Measurements from ENCODE around the gene LPCAT3. TPM values are rescaled to one million over a fixed set of nuclear protein-coding genes. Genes with fewer than 3 reads are reported as not detected.

Gene LPCAT3
- total and polyA plus RNA-seq, 2 of the 13 experiments (the other 11 are each of a cell fraction or from before 2014, with no cell fraction given): 44.5 to 64.3 TPM

DNA sequence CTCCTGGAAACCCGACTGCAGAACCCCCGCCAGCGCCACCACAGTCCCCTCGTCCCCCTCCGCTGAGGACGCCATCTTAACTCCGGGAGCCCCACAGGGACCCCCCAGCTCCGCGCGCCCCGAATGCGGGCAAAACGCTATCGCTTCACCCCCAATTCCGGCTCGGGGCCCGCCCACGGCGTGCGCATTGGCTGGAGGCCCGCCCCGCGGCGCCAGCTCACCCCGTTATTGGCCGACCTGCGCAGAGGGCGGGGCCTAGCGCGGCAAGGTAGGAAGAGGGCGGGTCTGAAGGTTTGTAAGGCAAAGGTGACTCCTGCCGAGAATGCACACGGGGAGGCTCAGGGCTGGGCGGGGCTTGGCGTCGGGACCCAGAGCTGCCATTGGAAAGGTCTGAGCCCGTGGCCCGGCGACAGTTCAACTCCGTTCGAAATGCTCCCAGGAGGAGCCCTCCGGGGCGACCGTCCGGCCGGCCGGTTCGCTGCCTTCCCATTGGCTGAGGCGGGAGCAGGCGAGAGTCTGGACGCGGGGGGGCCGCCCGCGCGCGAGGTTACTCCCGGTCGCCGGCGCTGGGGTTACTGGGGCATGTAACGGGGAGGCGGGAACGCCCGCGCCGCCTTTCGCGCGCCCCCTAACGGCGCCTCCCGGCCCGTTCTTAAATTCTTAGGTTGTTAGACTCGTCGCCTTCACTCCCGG is at the start of gene LPCAT3 (continued):
- TF ChIP-seq, protein P1, sequence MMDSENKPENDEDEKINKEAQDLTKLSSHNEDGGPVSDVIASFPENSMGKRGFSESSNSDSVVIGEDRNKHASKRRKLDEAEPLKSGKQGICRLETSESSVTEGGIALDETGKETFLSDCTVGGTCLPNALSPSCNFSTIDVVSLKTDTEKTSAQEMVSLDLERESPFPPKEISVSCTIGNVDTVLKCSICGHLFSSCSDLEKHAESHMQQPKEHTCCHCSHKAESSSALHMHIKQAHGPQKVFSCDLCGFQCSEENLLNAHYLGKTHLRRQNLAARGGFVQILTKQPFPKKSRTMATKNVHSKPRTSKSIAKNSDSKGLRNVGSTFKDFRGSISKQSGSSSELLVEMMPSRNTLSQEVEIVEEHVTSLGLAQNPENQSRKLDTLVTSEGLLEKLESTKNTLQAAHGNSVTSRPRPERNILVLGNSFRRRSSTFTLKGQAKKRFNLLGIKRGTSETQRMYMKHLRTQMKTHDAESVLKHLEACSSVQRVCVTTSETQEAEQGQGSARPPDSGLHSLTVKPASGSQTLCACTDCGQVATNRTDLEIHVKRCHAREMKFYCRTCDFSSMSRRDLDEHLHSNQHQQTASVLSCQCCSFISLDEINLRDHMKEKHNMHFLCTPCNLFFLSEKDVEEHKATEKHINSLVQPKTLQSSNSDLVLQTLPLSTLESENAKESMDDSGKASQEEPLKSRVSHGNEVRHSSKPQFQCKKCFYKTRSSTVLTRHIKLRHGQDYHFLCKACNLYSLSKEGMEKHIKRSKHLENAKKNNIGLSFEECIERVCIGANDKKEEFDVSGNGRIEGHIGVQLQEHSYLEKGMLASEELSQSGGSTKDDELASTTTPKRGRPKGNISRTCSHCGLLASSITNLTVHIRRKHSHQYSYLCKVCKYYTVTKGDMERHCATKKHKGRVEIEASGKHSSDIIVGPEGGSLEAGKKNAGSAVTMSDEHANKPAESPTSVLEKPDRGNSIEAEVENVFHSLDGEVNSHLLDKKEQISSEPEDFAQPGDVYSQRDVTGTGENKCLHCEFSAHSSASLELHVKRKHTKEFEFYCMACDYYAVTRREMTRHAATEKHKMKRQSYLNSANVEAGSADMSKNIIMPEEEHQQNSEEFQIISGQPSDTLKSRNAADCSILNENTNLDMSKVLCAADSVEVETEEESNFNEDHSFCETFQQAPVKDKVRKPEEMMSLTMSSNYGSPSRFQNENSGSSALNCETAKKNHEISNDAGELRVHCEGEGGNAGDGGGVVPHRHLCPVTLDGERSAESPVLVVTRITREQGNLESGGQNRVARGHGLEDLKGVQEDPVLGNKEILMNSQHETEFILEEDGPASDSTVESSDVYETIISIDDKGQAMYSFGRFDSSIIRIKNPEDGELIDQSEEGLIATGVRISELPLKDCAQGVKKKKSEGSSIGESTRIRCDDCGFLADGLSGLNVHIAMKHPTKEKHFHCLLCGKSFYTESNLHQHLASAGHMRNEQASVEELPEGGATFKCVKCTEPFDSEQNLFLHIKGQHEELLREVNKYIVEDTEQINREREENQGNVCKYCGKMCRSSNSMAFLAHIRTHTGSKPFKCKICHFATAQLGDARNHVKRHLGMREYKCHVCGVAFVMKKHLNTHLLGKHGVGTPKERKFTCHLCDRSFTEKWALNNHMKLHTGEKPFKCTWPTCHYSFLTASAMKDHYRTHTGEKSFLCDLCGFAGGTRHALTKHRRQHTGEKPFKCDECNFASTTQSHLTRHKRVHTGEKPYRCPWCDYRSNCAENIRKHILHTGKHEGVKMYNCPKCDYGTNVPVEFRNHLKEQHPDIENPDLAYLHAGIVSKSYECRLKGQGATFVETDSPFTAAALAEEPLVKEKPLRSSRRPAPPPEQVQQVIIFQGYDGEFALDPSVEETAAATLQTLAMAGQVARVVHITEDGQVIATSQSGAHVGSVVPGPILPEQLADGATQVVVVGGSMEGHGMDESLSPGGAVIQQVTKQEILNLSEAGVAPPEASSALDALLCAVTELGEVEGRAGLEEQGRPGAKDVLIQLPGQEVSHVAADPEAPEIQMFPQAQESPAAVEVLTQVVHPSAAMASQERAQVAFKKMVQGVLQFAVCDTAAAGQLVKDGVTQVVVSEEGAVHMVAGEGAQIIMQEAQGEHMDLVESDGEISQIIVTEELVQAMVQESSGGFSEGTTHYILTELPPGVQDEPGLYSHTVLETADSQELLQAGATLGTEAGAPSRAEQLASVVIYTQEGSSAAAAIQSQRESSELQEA (CRISPR knock-in tag; IDR thresholded peaks at IDR 0.05; ENCODE audit: not compliant biosample characterization): peak; percentile 64
- TF ChIP-seq ZFYVE20 (CRISPR knock-in tag; IDR thresholded peaks at IDR 0.05; ENCODE audit: borderline replicate concordance, low read depth) (no peak), PCBP1 (IDR thresholded peaks at IDR 0.05; ENCODE audit: borderline replicate concordance, low read depth, low read length) (no peak), FOXK1 (CRISPR knock-in tag; IDR thresholded peaks at IDR 0.05; ENCODE audit: borderline replicate concordance, low read depth) (peak; percentile 42; the same call in 1 of the 2 replicates), RBM22 (optimal IDR thresholded peaks at IDR 0.05; ENCODE audit: low read length) (no peak), ZNF530 (CRISPR knock-in tag; IDR thresholded peaks at IDR 0.05; ENCODE audit: low read depth) (no peak), GATAD2A (CRISPR knock-in tag; IDR thresholded peaks at IDR 0.05) (peak; percentile 25), ZNF20 (CRISPR knock-in tag; IDR thresholded peaks at IDR 0.05) (0 out of 2 replicates have a peak, but pooled peaks have one; percentile 62), NR2F6 (IDR thresholded peaks at IDR 0.05) (no peak), NR2F6 (CRISPR knock-in tag; IDR thresholded peaks at IDR 0.05) (peak; percentile 65), CREB1 (IDR thresholded peaks at IDR 0.05) (no peak), CREB1 (CRISPR knock-in tag; IDR thresholded peaks at IDR 0.05) (peak; percentile 54; the same call in 1 of the 2 replicates)
- TF ChIP-seq, protein P2, sequence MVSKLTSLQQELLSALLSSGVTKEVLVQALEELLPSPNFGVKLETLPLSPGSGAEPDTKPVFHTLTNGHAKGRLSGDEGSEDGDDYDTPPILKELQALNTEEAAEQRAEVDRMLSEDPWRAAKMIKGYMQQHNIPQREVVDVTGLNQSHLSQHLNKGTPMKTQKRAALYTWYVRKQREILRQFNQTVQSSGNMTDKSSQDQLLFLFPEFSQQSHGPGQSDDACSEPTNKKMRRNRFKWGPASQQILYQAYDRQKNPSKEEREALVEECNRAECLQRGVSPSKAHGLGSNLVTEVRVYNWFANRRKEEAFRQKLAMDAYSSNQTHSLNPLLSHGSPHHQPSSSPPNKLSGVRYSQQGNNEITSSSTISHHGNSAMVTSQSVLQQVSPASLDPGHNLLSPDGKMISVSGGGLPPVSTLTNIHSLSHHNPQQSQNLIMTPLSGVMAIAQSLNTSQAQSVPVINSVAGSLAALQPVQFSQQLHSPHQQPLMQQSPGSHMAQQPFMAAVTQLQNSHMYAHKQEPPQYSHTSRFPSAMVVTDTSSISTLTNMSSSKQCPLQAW (CRISPR knock-in tag; IDR thresholded peaks at IDR 0.05): peak; percentile 40; the same call in 1 of the 2 replicates
- TF ChIP-seq, protein P3, sequence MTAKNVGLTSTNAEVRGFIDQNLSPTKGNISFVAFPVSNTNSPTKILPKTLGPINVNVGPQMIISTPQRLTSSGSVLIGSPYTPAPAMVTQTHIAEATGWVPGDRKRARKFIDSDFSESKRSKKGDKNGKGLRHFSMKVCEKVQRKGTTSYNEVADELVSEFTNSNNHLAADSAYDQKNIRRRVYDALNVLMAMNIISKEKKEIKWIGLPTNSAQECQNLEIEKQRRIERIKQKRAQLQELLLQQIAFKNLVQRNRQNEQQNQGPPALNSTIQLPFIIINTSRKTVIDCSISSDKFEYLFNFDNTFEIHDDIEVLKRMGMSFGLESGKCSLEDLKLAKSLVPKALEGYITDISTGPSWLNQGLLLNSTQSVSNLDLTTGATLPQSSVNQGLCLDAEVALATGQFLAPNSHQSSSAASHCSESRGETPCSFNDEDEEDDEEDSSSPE (CRISPR knock-in tag; IDR thresholded peaks at IDR 0.05): peak; percentile 93

All from HepG2 (cell line).